NCI-H446 (cell line): Measurements from ENCODE around the gene IL19.

Experiments
- DNase-seq, 2 experiments: peaks; one replicate each; lab custom pipeline; 2025; lab: John Stamatoyannopoulos, UW

Gene IL19

DNA sequence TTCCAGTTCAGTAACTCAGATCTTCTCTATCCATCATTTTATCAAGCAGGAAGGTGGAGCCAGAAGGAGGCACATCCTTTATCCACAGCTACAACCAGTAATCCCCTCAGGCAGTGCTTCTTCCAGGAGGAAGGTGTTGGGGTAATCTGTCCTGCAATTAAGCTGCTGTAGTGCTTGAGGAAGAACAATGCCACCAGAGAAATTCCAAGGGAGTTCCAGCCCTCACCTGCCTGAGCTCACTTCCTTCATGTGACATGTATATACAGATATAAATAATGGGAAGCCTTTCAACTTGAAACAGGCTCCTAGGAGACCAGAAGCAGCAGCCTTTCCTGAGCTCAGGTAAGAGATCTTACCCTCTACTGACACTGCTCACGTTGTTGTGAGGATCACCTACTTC is 92.7 kb downstream of the IL19 start:
- no peak for DNase-seq

DNA sequence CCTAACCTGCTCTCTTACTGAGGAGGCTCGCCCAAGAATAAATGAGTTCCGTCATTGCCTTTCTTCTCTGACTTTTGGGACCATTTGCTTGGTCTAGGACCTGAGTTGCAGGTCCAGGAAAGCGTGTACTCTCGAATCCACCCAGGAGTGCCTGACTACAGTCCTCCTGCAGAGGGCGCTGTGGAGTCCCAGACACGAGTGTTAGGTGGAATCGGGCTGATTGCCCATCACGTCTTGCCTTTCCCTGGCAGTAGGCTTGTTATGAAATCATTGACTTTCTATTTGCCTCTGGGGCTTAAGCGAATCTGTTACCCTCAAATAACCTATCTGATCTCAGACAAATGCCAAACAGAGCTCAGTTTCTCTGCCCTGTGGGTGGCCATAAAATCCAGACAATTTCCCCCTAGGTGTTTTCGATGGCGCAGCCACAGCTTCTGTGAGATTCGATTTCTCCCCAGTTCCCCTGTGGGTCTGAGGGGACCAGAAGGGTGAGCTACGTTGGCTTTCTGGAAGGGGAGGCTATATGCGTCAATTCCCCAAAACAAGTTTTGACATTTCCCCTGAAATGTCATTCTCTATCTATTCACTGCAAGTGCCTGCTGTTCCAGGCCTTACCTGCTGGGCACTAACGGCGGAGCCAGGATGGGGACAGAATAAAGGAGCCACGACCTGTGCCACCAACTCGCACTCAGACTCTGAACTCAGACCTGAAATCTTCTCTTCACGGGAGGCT is 94.5 kb downstream of the IL19 start, which contains the start of gene IL20:
Gene IL20 (plus strand): TSS at position 685 of the 733 bp plus-strand sequence. CDS start 230 bp downstream, outside the sequence.
- peak; percentile 58 to 87 for DNase-seq

DNA sequence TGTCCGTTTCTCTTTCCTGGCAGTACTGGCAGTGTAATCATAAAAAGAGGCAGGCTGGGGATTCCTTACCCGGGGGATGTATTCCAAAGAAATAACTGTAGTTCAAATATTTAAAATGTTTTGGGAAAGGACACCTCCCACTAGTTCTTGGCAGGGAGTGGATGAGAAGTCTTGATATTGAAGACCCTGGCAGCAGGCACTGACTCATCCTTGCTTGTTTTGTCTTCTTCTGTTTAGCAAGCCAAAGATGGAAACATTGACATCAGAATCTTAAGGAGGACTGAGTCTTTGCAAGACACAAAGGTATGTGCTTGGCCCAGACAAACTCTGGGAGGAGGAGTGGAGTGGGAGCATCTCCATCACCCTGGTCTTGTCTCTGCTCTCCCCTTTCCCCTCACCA is 95.5 kb downstream of the IL19 start:
- no peak for DNase-seq

DNA sequence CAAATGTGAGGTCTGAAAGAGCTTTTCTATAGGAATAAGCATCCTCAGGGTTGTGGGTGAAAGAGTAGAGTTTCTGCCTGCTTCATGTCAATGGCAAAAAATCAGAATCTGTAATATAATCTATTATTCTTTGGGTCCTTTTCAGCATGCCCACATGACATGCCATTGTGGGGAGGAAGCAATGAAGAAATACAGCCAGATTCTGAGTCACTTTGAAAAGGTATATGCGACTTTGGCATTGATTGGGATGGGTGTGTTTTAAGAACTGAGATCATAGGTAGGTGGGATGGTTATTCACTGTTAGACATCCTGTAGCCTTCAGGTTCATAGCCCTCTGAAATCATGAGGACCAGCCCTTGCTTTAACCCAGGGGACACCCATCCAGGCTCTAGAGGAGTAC is 96.7 kb downstream of the IL19 start:
- DNase-seq, result no peak

DNA sequence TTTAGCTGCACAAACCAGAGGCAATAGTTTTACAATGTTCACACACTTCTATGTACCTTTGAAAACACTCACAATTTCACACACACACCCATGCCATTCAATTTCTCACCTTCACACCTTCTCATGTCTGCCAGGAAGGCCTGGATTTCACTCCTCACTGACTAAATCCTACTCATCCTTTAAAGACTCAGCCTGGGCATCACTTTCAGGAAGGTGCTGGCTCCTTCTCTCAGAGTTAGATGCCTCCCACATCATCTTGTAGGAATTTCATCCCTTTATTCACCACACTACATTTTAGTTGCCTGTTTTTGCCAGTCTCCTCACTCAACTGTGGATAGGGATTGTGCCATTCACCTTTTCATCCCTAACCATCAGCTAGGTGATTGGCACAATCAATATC is 97.1 kb downstream of the IL19 start:
- DNase-seq, result no peak

DNA sequence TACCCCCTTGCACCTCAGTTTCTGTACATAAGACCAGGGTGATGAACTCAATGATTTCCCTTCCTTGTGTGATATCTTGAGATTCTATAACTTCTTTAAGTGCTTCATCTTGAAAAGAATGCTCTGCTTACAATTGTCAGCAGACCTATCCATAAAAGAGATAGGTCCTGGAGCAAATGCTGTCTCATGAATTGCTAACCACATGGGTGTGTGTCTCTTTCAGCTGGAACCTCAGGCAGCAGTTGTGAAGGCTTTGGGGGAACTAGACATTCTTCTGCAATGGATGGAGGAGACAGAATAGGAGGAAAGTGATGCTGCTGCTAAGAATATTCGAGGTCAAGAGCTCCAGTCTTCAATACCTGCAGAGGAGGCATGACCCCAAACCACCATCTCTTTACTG is 97.7 kb downstream of the IL19 start:
- no peak for DNase-seq

DNA sequence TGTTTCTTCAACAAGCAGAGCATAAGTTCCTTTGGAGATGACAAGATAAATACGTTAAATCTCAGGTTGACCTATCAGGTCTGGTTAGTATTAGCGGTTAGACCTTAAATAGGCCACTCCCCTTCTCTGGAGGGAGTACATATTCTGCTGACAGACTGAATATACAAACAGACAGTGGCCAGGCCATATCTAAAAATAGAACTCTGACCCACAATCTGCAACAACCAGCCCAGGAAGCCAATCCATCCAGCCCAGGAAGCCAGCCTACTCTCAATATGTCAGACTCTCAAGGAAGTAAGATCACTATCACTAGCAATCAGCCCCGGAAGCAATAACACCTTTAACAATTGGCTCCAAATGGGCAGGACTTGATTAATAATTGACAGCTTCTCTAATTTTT is 101.6 kb downstream of the IL19 start:
- no peak for DNase-seq

DNA sequence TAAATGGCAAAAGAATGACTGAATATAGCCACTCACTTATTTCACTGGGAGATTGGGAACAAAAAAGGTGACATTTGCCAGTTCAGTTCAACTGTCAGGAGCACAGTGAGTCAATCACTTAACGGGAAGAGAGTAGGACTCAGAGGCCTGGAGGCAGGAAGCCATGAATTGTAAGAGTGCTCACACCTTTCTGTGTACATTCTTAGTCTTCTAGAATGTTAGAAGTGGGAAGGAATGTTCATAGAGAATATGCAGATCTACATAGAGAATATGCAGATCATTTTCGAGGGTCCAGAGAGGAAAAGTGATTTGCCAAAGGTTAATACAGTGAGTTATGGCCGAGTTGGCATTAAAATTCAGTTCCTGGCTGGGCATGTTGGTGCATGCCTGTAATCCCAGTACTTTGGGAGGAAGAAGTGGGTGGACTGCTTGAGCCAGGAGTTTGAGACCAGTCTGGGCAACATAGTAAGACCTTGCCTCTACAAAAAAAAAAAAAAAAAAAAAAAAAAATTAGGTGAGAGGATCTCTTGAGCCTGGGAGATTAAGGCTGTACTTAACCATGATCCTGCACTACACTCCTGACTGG is 103.1 kb downstream of the IL19 start:
- DNase-seq, result no peak

DNA sequence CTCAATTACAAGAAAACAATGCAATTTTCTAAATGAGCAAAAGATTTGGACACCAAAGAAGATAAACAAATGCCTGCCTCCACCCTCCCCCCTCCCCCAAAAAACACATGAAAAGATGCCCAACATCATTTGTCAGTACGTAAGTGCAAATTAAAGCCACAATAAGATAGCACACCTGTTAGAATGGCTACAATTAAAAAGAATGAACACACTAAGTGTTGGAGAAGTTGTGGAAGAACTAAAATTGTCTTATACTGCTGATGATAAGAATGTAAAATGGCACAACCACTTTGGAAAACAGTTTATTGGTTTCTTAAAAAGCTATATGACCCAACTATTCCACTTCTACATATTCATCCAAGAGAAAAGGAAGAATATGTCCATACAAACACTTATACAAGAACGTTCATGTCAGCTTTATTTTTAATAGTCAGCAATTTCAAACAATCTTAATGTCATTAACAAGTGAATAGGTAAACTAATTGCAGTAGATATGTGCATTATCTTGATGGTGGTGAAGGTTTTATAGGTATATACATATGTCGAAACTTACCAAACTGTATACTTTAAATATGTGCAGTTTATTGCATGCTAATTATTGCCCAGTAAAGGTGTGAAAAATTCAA is 105.3 kb downstream of the IL19 start:
- DNase-seq, result no peak

DNA sequence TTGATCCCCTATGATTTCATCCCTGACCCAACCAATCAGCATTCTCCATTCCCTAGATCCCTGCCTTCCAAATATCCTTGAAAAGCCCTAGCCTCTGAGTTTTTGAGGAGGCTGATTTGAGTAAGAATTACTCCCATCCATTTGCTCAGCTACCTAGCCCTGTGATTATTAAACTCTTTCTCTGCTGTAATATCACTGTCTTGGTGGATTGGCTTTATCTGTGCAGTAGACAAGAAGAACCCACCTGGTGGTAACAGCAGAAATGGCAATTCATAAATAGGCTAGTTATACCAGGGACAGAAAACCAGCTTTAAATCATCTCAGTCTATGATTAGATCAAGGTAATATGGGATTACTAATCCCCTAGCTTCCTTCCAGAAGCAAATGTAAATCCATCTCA is 107.9 kb downstream of the IL19 start:
- no peak for DNase-seq

DNA sequence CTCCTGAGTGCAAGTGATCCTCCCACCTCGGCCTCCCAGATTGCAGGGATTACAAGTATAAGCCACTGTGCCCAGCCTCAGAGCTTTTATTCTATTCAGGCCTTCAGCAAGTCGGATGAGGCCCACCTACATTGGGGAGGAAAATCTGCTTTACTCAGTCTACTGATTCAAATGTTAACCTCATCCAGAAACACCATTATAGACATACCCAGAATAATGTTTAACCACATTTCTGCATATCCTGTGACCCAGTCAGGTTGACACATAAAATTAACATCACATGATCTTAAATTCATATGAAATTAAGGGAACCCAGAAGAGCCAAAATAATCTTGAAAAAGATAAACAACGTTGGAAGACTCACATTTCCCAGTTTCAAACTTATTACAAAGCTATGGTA is 109.7 kb downstream of the IL19 start:
- DNase-seq, result no peak

DNA sequence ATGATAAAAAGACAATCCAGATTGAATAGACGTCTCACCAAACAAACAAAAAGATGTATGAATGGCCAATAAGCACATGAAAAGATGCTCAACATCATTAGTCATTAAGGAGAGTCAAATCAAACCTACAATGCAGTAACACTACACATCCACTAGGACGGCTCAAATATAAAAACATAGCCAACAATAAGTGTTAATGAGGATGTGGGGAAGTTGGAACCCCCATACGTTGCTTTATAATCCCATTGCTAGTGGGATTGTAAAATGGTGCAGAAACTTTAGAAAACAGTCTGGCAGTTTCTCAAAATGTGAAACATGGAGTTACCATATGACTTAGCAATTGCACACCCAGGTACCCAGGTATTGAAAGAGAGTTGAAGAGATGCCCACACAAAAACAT is 112.0 kb downstream of the IL19 start:
- no peak for DNase-seq

DNA sequence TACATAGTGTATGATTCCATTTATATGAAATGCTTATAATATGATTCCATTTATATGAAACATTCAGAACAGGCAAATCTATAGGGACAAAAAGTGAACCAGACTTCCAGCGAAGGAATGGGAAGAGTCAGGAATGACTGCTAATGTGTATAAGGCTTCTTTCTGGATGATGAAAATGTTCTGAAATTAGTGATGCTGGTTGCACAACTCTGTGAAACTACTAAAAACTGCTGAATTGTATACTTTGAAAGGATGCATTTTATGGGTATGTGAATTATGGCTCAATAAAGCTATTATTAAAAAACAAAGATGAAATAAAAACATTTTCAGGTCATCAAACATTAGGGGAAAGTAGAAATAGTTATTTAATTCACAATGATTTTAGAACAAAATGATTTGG is 112.6 kb downstream of the IL19 start:
- DNase-seq, result no peak

DNA sequence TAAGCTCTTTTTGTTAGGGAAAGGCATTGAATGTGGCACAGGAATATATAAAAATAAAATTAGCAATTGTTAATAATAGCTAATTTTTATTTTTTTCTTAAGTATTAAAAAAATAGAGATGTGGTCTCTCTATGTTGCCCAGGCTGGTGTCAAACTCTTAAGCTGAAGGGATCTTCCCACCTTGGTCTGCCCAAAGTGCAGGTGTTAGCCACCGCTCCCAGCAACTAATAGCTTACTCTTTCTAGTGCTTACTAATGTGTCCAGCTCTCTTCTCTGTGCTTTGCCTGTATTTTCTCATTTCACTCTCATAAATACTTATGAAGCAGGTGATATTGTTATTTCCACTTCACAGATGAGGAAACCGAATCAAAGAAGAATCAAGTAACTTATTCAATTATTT is 113.3 kb downstream of the IL19 start:
- DNase-seq, result no peak

DNA sequence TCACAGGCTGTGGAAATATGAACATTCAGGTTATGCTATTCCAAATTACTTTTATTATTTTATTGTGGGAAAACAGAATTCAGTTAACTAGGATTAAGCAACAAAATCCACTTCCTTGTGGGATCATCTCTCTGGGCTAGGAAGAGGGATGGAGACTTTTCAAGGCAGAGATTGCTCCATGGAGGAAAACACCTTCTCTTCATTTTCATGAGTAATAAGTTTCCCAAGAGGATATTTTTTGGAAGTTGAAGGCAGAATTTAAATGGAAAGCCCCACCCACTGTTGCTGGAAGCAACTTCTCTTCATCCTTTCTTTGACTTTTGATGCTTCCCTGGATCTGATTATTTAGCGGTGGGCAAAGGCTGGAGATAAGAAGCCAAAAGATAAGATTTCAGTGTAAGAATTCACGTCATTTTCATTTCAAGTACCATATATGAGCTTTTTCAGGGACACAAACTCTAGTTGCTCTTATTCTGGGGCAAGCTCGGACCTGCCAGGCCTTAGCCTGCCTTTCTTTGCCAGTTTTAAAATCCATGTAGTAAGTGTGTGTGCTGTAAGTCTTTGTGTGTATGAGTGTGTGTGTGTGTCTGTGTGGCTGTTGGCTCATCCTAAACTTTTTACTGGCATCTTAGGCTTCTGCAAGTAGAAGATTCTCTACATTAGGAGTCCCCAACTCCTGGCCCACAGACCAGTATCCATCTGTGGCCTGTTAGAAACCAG is 114.9 kb downstream of the IL19 start:
- peak in 1 of 2 experiments; percentile 8 for DNase-seq

DNA sequence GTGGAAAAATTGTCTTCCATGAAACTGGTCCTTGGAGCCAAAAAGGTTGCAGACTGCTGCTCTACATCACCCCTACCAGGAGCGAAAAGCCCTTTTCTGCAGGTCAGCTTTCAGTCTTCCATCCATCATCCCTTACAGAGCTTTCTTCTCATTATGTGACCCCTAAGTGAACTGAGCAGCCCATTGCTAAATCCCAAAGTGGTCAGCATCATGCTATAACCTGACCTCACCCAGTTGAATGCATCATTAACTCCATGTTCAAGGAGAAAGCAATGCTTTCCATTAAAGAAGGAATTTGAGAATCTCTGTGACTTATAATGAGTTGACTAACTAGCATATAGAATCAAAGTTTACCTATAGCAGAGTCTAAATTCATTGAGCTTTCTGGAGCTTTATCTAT is 116.3 kb downstream of the IL19 start:
- DNase-seq, result no peak

DNA sequence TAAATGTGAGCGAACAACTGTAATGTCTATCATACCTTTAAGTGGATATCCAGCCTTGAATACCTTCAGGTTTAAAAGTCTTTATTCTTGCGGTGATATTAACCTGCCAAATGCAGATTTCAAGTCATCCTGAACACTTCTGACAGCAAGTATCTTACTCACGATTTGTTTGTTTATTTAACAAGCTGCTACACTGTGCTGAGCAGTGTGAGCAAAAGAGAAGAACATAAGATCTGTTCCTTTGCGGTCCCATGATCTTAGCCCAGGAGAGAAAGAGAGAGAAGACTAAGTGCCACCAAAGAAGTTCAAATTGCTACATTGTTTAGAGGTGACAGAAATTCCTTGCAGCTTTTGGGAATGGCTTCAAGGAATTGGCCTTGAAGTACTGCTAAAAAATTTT is 117.1 kb downstream of the IL19 start:
- DNase-seq, result no peak

DNA sequence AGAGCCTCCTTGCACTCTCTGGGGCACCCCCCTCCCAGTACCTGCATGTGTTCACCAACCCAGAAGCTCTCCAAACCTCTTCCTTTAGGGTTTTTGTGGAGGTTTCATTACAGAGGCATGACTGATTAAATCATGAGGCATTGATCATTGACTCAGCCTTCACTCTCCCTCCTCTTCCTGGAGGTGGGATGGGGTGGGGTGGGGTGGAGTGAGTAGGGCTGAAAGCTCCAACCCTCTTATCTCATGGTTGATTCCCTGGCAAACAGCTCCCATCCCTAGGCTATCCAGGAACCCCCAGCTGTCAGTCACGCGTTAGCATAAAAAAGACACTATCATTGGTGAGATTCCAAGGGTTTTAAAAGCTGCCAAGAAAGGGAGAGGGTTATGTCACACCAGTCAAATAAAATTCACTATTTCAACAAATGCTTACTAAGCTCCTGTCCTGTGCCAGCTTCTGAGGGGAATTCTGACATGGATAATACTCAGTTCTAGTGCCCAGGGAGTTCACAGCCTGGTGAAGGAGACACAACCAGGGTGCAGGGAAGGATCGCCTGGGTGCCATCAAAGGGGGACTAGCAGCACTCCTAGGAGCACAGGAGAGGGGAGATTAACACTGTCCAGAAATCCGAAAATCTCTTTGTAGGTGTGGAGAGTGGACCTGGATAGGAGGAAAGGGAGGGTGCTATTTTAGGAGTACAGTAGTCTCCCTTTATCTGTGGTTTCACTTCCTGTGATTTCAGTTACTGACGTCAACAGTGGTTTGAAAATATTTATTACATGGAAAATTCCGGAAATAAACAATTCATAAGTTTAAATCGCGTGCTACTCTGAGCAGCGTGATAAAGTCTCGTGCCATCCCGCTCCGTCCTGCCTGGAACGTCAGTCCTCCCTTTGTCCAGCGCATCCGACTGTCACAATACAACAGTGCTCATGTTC is 119.8 kb downstream of the IL19 start:
- DNase-seq, result peak; percentile 71 to 90

DNA sequence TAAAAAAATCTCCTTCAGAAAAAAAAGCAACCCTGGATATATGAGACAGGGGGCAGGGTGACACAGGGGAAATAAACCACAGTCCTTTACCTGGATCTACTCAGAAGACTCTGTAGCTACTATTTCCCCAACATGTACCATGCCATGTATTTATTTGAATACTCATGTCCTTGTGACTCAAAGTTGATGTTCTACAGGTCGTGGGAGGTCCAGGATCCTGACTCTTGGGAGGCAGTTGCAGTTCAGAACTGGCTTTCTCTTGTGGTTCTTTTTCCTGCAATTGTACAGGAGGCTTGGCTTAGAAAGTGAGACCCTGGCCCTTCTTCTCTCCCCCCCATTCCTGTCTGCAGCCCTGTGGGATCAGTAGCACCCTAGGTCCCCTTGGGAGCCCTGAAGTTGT is 120.8 kb downstream of the IL19 start:
- DNase-seq, result no peak
